ENCODE data around the gene ORC1. TPM values are rescaled to one million over a fixed set of nuclear protein-coding genes. Genes with fewer than 3 reads are reported as not detected.

The ORC1 gene
- total and polyA plus RNA-seq, 4 donors = 0.31 to 16.6 (median 0.43) TPM

DNA sequence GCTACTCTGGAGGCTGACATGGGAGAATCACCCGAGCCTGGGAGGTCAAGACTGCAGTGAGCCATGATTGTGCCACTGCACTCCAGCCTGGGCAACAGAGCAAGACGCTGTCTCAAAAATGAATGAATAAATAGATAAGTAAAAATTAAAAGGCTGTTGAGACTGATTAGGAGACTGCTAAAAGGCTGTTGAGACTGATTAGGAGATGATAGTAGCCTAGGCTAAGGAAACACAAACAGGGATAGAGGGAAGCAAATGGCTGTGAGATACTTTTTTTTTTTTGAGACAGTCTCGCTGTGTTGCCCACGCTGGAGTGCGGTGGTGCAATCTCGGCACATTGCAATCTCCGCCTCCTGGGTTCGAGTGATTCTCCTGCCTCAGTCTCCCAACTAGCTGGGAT is 28.6 kb upstream of the ORC1 start:
- TF ChIP-seq JUND (IDR thresholded peaks at IDR 0.05) = no peak
- TF ChIP-seq, protein P1, sequence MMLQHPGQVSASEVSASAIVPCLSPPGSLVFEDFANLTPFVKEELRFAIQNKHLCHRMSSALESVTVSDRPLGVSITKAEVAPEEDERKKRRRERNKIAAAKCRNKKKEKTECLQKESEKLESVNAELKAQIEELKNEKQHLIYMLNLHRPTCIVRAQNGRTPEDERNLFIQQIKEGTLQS (IDR thresholded peaks at IDR 0.05) = no peak
- TF ChIP-seq NR2F2 (IDR thresholded peaks at IDR 0.05) = no peak
- TF ChIP-seq HNF4G (IDR thresholded peaks at IDR 0.05) = no peak
- no peak for TF ChIP-seq FOXA2 (IDR thresholded peaks at IDR 0.05)
- no peak for TF ChIP-seq ZBTB33 (IDR thresholded peaks at IDR 0.05)
- TF ChIP-seq TAF1 (conservative IDR thresholded peaks at IDR 0.05) = no peak
- no peak for TF ChIP-seq SP1 (IDR thresholded peaks at IDR 0.05)
- TF ChIP-seq YY1 (IDR thresholded peaks at IDR 0.05) = no peak
- TF ChIP-seq EGR1 (IDR thresholded peaks at IDR 0.05; ENCODE audit: low read depth in 2 of 2) = no peak
- no peak for TF ChIP-seq RAD21 (IDR thresholded peaks at IDR 0.05)
- H3K9me3 ChIP-seq (ENCODE audit: control insufficient read depth in 4 of 4, low read length in 3 of 4) = no peaks in the 10 kb centered on the region
- no peak for DNase-seq (ENCODE audit: low spot score)
- H3K36me3 ChIP-seq (ENCODE audit: control insufficient read depth in 4 of 4, insufficient read depth in 3 of 4, low read depth in 1 of 4, low read length in 3 of 4) = peaks cover 10 to 49% (median 32%) of the 10 kb centered on the region in 4 donors
- WGBS = 98% methylated on average over 8 of the region's 8 CpGs
- no peaks in the 10 kb centered on the region for H3K4me1 ChIP-seq (ENCODE audit: control insufficient read depth in 4 of 4, insufficient read depth in 4 of 4, low read length in 3 of 4)
- H3K4me3 ChIP-seq (ENCODE audit: low read depth in 1 of 3, low read length in 3 of 3) = no peak overlapping the region
- no peaks in the 10 kb centered on the region for H3K27me3 ChIP-seq (ENCODE audit: control insufficient read depth in 4 of 4, insufficient read depth in 4 of 4, low read length in 3 of 4)
- no peak overlapping the region for H3K27ac ChIP-seq (ENCODE audit: low read depth in 1 of 2, low read length in 2 of 2)
- no peak overlapping the region for H3K9ac ChIP-seq (ENCODE audit: low read depth in 1 of 2, low read length in 2 of 2)

GRCh38 chr1:52427152-52427551 is 22.9 kb upstream of the ORC1 start:
- 95% methylated on average over 1 of the region's 1 CpG for WGBS
- Histone ChIP-seq H3K36me3 (ENCODE audit: control insufficient read depth in 4 of 4, insufficient read depth in 3 of 4, low read depth in 1 of 4, low read length in 3 of 4) (peaks cover 6 to 34% (median 19%) of the 10 kb centered on the region in 4 donors), H3K4me3 (ENCODE audit: low read depth in 1 of 3, low read length in 3 of 3) (no peak overlapping the region), H3K4me1 (ENCODE audit: control insufficient read depth in 4 of 4, insufficient read depth in 4 of 4, low read length in 3 of 4) (no peaks in the 10 kb centered on the region), H3K27ac (ENCODE audit: low read depth in 1 of 2, low read length in 2 of 2) (no peak overlapping the region), H3K27me3 (ENCODE audit: control insufficient read depth in 4 of 4, insufficient read depth in 4 of 4, low read length in 3 of 4) (no peaks in the 10 kb centered on the region), H3K9ac (ENCODE audit: low read depth in 1 of 2, low read length in 2 of 2) (no peak overlapping the region), H3K9me3 (ENCODE audit: control insufficient read depth in 4 of 4, low read length in 3 of 4) (no peaks in the 10 kb centered on the region)
- no peak for DNase-seq (ENCODE audit: low spot score)
- TF ChIP-seq NR2F2 (IDR thresholded peaks at IDR 0.05) (no peak), HNF4G (IDR thresholded peaks at IDR 0.05) (no peak), GABPA (IDR thresholded peaks at IDR 0.05 in 1 of 2, conservative IDR thresholded peaks at IDR 0.05 in 1 of 2) (no peak), HNF4A (conservative IDR thresholded peaks at IDR 0.05) (no peak), FOXA2 (IDR thresholded peaks at IDR 0.05) (no peak), RXRA (IDR thresholded peaks at IDR 0.05) (no peak), RAD21 (IDR thresholded peaks at IDR 0.05) (no peak), EGR1 (IDR thresholded peaks at IDR 0.05; ENCODE audit: low read depth in 2 of 2) (no peak), TAF1 (conservative IDR thresholded peaks at IDR 0.05) (no peak), JUND (IDR thresholded peaks at IDR 0.05) (no peak), ZBTB33 (IDR thresholded peaks at IDR 0.05) (no peak)
- TF ChIP-seq, protein P1 (IDR thresholded peaks at IDR 0.05) = no peak
- TF ChIP-seq, protein P2, sequence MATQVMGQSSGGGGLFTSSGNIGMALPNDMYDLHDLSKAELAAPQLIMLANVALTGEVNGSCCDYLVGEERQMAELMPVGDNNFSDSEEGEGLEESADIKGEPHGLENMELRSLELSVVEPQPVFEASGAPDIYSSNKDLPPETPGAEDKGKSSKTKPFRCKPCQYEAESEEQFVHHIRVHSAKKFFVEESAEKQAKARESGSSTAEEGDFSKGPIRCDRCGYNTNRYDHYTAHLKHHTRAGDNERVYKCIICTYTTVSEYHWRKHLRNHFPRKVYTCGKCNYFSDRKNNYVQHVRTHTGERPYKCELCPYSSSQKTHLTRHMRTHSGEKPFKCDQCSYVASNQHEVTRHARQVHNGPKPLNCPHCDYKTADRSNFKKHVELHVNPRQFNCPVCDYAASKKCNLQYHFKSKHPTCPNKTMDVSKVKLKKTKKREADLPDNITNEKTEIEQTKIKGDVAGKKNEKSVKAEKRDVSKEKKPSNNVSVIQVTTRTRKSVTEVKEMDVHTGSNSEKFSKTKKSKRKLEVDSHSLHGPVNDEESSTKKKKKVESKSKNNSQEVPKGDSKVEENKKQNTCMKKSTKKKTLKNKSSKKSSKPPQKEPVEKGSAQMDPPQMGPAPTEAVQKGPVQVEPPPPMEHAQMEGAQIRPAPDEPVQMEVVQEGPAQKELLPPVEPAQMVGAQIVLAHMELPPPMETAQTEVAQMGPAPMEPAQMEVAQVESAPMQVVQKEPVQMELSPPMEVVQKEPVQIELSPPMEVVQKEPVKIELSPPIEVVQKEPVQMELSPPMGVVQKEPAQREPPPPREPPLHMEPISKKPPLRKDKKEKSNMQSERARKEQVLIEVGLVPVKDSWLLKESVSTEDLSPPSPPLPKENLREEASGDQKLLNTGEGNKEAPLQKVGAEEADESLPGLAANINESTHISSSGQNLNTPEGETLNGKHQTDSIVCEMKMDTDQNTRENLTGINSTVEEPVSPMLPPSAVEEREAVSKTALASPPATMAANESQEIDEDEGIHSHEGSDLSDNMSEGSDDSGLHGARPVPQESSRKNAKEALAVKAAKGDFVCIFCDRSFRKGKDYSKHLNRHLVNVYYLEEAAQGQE (IDR thresholded peaks at IDR 0.05) = no peak
- TF ChIP-seq, protein P3, sequence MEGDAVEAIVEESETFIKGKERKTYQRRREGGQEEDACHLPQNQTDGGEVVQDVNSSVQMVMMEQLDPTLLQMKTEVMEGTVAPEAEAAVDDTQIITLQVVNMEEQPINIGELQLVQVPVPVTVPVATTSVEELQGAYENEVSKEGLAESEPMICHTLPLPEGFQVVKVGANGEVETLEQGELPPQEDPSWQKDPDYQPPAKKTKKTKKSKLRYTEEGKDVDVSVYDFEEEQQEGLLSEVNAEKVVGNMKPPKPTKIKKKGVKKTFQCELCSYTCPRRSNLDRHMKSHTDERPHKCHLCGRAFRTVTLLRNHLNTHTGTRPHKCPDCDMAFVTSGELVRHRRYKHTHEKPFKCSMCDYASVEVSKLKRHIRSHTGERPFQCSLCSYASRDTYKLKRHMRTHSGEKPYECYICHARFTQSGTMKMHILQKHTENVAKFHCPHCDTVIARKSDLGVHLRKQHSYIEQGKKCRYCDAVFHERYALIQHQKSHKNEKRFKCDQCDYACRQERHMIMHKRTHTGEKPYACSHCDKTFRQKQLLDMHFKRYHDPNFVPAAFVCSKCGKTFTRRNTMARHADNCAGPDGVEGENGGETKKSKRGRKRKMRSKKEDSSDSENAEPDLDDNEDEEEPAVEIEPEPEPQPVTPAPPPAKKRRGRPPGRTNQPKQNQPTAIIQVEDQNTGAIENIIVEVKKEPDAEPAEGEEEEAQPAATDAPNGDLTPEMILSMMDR (IDR thresholded peaks at IDR 0.05; ENCODE audit: low read depth, low read length, missing input control) = no peak

All from liver (tissue), 9 donors.